AG10803 (cell line): ENCODE measurements around the gene PPA2.

Source experiments
- DNase-seq: peaks from one replicate; pipeline ENCODE4 v3.0.0; 2010; ENCODE audit warnings: low read depth
- H3K4me3 ChIP-seq: 2 replicates; pipeline ENCODE4 v1.5.1; 2011; ENCODE audit warnings: mild to moderate bottlenecking, low read length, control low read depth
- CTCF ChIP-seq: conservative IDR thresholded peaks from 2 replicates; pipeline ENCODE4 v1.5.1; 2011; ENCODE audit warnings: mild to moderate bottlenecking, low read length, control low read depth, inconsistent platforms

The PPA2 gene

GRCh38 chr4:105440890-105441289 is 33.0 kb downstream of the PPA2 start:
- peak; percentile 13; the same call in 1 of the 2 replicates for TF ChIP-seq CTCF
- no peak overlapping the region for H3K4me3 ChIP-seq
- no peak for DNase-seq

- no peak for TF ChIP-seq CTCF
- no peak overlapping the region for H3K4me3 ChIP-seq
- no peak for DNase-seq
These were observed 36.2 kb downstream of the PPA2 start for GRCh38 chr4:105437637-105438036.

- TF ChIP-seq CTCF: no peak
- no peak for DNase-seq
- no peak overlapping the region for H3K4me3 ChIP-seq
These were observed 37.4 kb downstream of the PPA2 start for GRCh38 chr4:105436414-105436813.

GRCh38 chr4:105434940-105435339 is 38.9 kb downstream of the PPA2 start:
- DNase-seq: no peak
- no peak for TF ChIP-seq CTCF
- no peak overlapping the region for H3K4me3 ChIP-seq

DNA sequence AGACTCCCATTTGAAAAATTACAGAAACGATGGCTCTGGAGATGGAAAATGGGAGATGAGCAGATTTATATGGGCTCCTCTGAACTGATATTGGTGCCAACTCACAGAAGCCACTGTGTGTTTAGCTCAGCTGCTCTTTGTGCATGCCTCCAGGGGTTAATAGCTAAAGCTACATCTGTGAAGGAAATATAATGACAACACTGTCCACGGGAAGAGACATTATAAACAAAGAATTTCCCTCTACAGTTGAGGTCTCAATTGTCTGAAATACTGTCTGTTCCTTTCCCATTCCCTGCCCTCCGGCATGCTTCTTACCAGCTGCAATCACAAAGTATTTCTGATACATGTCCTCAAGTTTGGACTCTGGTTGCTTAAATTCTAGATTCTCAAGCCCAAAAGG is 40.4 kb downstream of the PPA2 start:
- H3K4me3 ChIP-seq: no peak overlapping the region
- no peak for DNase-seq
- TF ChIP-seq CTCF: no peak

- DNase-seq: no peak
- TF ChIP-seq CTCF: no peak
- H3K4me3 ChIP-seq: no peak overlapping the region
These were observed 41.4 kb downstream of the PPA2 start for GRCh38 chr4:105432438-105432837.

GRCh38 chr4:105430811-105431210 is 43.1 kb downstream of the PPA2 start:
- H3K4me3 ChIP-seq: no peak overlapping the region
- no peak for DNase-seq
- no peak for TF ChIP-seq CTCF
